ENCODE results near the gene AIF1.

GRCh38 chr6:31658983-31659648 is 44.1 kb downstream of the AIF1 start:
- TF ChIP-seq GATA2 (IDR thresholded peaks at IDR 0.05; ENCODE audit: low read depth, low read length): no peak
- TF ChIP-seq GATA3 (IDR thresholded peaks at IDR 0.05; ENCODE audit: low read depth, low read length): no peak

All from SH-SY5Y (cell line).